H1 (cell line): ENCODE data around the gene KRT83. TPM values are rescaled to one million over a fixed set of nuclear protein-coding genes. Genes with fewer than 3 reads are reported as not detected.

Experiments used
- CTCF ChIA-PET: fragments of 300-600 bp; sonication (Branson Sonifier 250); formaldehyde crosslinking; loops from one replicate; lab custom pipeline; 2021; ENCODE audit not compliant: partially characterized antibody; lab: Charles Lee
- POLR2A ChIA-PET: fragments of 300-600 bp; sonication (Branson Sonifier 250); formaldehyde crosslinking; loops from one replicate; lab custom pipeline; 2021; ENCODE audit warnings: inconsistent platforms; ENCODE audit not compliant: partially characterized antibody; lab: Charles Lee
- DNase-seq, 2 experiments: peaks; one replicate each; pipeline versions ENCODE4 v3.0.0 to v3.0.0-alpha.2; 2010 to 2022; ENCODE audit warnings: low spot score in 2 of 2, low read depth in 1 of 2, mixed read lengths in 1 of 2
- FAIRE-seq: peaks from 2 replicates; lab custom pipeline; 2011; peaks lifted over from hg19 to GRCh38; lab: Jason Lieb, UNC
- H2AFZ ChIP-seq: 2 replicates; pipeline ENCODE4 v1.8.1; 2012; ENCODE audit warnings: low read length, inconsistent platforms
- H2AK5ac ChIP-seq: 2 replicates; pipeline ENCODE4 v1.6.1; 2013; ENCODE audit warnings: low read depth, low read length
- H2BK120ac ChIP-seq: replicated peaks from 2 replicates; pipeline ENCODE3; 2013; ENCODE audit warnings: low read depth, low read length, inconsistent platforms
- H2BK12ac ChIP-seq: 2 replicates; pipeline ENCODE4 v1.6.1; 2013; ENCODE audit warnings: low read depth, low read length
- H2BK15ac ChIP-seq: 2 replicates; pipeline ENCODE4 v1.6.1; 2013; ENCODE audit warnings: low read length
- H2BK20ac ChIP-seq: 2 replicates; pipeline ENCODE4 v1.6.1; 2013; ENCODE audit warnings: low read length
- H2BK5ac ChIP-seq: 2 replicates; pipeline ENCODE4 v1.6.1; 2013; ENCODE audit warnings: low read depth, low read length
- H3K14ac ChIP-seq: 2 replicates; pipeline ENCODE4 v1.6.1; 2013; ENCODE audit warnings: inconsistent platforms; ENCODE audit not compliant: insufficient read length
- H3K18ac ChIP-seq: 2 replicates; pipeline ENCODE4 v1.6.1; 2013; ENCODE audit warnings: low read length; ENCODE audit errors: extremely low read depth
- H3K23ac ChIP-seq: 2 replicates; pipeline ENCODE4 v1.6.1; 2013; ENCODE audit warnings: inconsistent platforms; ENCODE audit not compliant: insufficient read length
- H3K23me2 ChIP-seq: 2 replicates; pipeline ENCODE4 v1.6.1; 2013; ENCODE audit warnings: low read depth, low read length
- H3K27ac ChIP-seq: 2 replicates; pipeline ENCODE4 v1.6.1; 2011; ENCODE audit warnings: low read depth, low read length, inconsistent platforms
- H3K27me3 ChIP-seq, 4 experiments: replicated peaks in 1 of 4; 1 replicate in 1 of 4; 2 replicates in 3 of 4; pipeline versions ENCODE4 v1.6.1 to v1.8.1; 2011 to 2013; ENCODE audit warnings: low read length in 3 of 4, mild to moderate bottlenecking in 3 of 4, inconsistent platforms in 2 of 4, mixed read lengths in 2 of 4, moderate library complexity in 1 of 4; ENCODE audit not compliant: control insufficient read depth in 3 of 4, insufficient read depth in 3 of 4; ENCODE audit errors: extremely low read depth in 1 of 4
- H3K36me3 ChIP-seq, 4 experiments: 2 replicates each; pipeline versions ENCODE4 v1.6.1 to v1.8.1; 2011 to 2013; ENCODE audit warnings: mild to moderate bottlenecking in 4 of 4, low read length in 3 of 4, moderate library complexity in 2 of 4, control low read depth in 1 of 4, inconsistent platforms in 1 of 4; ENCODE audit not compliant: insufficient read depth in 4 of 4, control insufficient read depth in 2 of 4
- H3K4ac ChIP-seq: replicated peaks from 2 replicates; pipeline ENCODE3; 2013; ENCODE audit warnings: low read length, low read depth, mixed read lengths, inconsistent platforms; ENCODE audit not compliant: insufficient read length
- H3K4me1 ChIP-seq, 4 experiments: replicated peaks in 1 of 4; 1 replicate in 1 of 4; 2 replicates in 3 of 4; pipeline versions ENCODE4 v1.6.1 to v1.8.1; 2011 to 2013; ENCODE audit warnings: low read length in 3 of 4, inconsistent platforms in 2 of 4, mixed read lengths in 1 of 4; ENCODE audit not compliant: insufficient read depth in 4 of 4, control insufficient read depth in 3 of 4
- H3K4me2 ChIP-seq, 2 experiments: 2 replicates each; pipeline versions ENCODE4 v1.6.1 to v1.8.1; 2011 to 2013; ENCODE audit warnings: low read depth in 2 of 2, low read length in 2 of 2, control low read depth in 1 of 2, inconsistent platforms in 1 of 2, mild to moderate bottlenecking in 1 of 2; ENCODE audit not compliant: insufficient read depth in 1 of 2
- H3K4me3 ChIP-seq, 4 experiments: fragments of 200-600, 300-600 bp in 1 of 4; sonication (generic), shearing (Covaris generic), sonication (Bioruptor Twin) in 1 of 4; 2 replicates each; pipeline versions ENCODE4 v1.5.1 to v1.8.1; 2011 to 2016; ENCODE audit warnings: low read length in 4 of 4, low read depth in 3 of 4, control low read depth in 2 of 4, inconsistent platforms in 2 of 4, mild to moderate bottlenecking in 2 of 4, mixed read lengths in 1 of 4, moderate library complexity in 1 of 4; ENCODE audit not compliant: insufficient read depth in 2 of 4; ENCODE audit errors: extremely low read depth in 1 of 4
- H3K56ac ChIP-seq: replicated peaks from 2 replicates; pipeline ENCODE3; 2013; ENCODE audit warnings: low read depth, mild to moderate bottlenecking, mixed read lengths, low read length, inconsistent platforms; ENCODE audit not compliant: insufficient read length
- H3K79me1 ChIP-seq: 2 replicates; pipeline ENCODE4 v1.6.1; 2013; ENCODE audit warnings: low read depth, low read length, control low read depth
- H3K79me2 ChIP-seq, 2 experiments: 2 replicates each; pipeline versions ENCODE4 v1.6.1 to v1.8.1; 2012 to 2013; ENCODE audit warnings: low read length in 2 of 2, mild to moderate bottlenecking in 2 of 2, inconsistent platforms in 1 of 2; ENCODE audit not compliant: insufficient read depth in 2 of 2, control insufficient read depth in 1 of 2
- H3K9ac ChIP-seq, 4 experiments: replicated peaks in 1 of 4; 1 replicate in 1 of 4; 2 replicates in 3 of 4; pipeline versions ENCODE4 v1.6.1 to v1.8.1; 2011 to 2013; ENCODE audit warnings: low read depth in 3 of 4, low read length in 3 of 4, control low read depth in 2 of 4, mild to moderate bottlenecking in 2 of 4, moderate library complexity in 2 of 4, inconsistent platforms in 1 of 4; ENCODE audit errors: extremely low read depth in 1 of 4
- H3K9me3 ChIP-seq, 2 experiments: 2 replicates each; pipeline versions ENCODE4 v1.6.1 to v1.8.1; 2012 to 2013; ENCODE audit warnings: mild to moderate bottlenecking in 2 of 2, moderate library complexity in 2 of 2, control low read depth in 1 of 2, inconsistent platforms in 1 of 2, low read depth in 1 of 2, low read length in 1 of 2, mixed read lengths in 1 of 2; ENCODE audit not compliant: insufficient read depth in 2 of 2
- H4K20me1 ChIP-seq, 2 experiments: replicated peaks in 1 of 2; 2 replicates each; pipeline versions ENCODE3 to v1.8.1; 2011 to 2013; ENCODE audit warnings: inconsistent platforms in 2 of 2, low read length in 2 of 2, mild to moderate bottlenecking in 1 of 2; ENCODE audit not compliant: insufficient read depth in 2 of 2, control insufficient read depth in 1 of 2
- H4K5ac ChIP-seq: 2 replicates; pipeline ENCODE4 v1.6.1; 2013; ENCODE audit warnings: low read length, low read depth, mixed read lengths, inconsistent platforms; ENCODE audit not compliant: insufficient read length
- H4K8ac ChIP-seq: 2 replicates; pipeline ENCODE4 v1.8.0; 2013; ENCODE audit warnings: mild to moderate bottlenecking, moderate library complexity, low read length, inconsistent platforms; ENCODE audit not compliant: insufficient read depth; ENCODE audit errors: extremely low read depth
- H4K91ac ChIP-seq: replicated peaks from 2 replicates; pipeline ENCODE3; 2013; ENCODE audit warnings: low read length, mixed read lengths, inconsistent platforms; ENCODE audit not compliant: insufficient read length
- EGR1 ChIP-seq: IDR thresholded peaks from 2 replicates; pipeline ENCODE4 v1.6.1; 2011; ENCODE audit warnings: low read depth, low read length, borderline replicate concordance
- HDAC2 ChIP-seq, 2 experiments: fragments of 300-600 bp in 1 of 2; sonication (generic) in 1 of 2; IDR thresholded peaks; 2 replicates each; pipeline ENCODE4 v1.6.1; 2011 to 2012; ENCODE audit warnings: low read depth in 2 of 2, low read length in 2 of 2, mild to moderate bottlenecking in 2 of 2, moderate library complexity in 2 of 2, borderline replicate concordance in 1 of 2, inconsistent platforms in 1 of 2
- KDM1A ChIP-seq: fragments of 200-600, 300-600 bp; sonication (generic); IDR thresholded peaks from 2 replicates; pipeline ENCODE4 v1.7.1; 2016; ENCODE audit warnings: mild to moderate bottlenecking, low read length, borderline replicate concordance
- KDM4A ChIP-seq: IDR thresholded peaks from one replicate; pipeline ENCODE4 v1.7.1; 2012; ENCODE audit warnings: low read depth, mild to moderate bottlenecking, moderate library complexity, low read length, inconsistent platforms; ENCODE audit not compliant: severe bottlenecking
- SP4 ChIP-seq: IDR thresholded peaks from 2 replicates; pipeline ENCODE4 v1.6.1; 2012; ENCODE audit warnings: low read length, inconsistent platforms
- WGBS, 2 experiments: shearing (Covaris generic) in 1 of 2; methylation state at CpG; one replicate each; pipeline versions ENCODE4 v1.1.6 to v1.1.7; 2013 to 2015; ENCODE audit warnings: low lambda C conversion rate in 2 of 2, mixed read lengths in 2 of 2, inconsistent platforms in 1 of 2, low coverage in 1 of 2, missing lambda C conversion rate in 1 of 2; ENCODE audit not compliant: insufficient replicate concordance in 2 of 2, insufficient coverage in 1 of 2, insufficient read length in 1 of 2; ENCODE audit errors: extremely low coverage in 1 of 2, missing lambda C conversion rate in 1 of 2; 5-methylcytosine and 5-hydroxymethylcytosine counted together
- polyA plus RNA-seq, 7 experiments: library from polyadenylated mRNA; depleted of rRNA in 3 of 7; stranded (reverse) in 5 of 7; unstranded in 2 of 7; fragments of >200 nt in 5 of 7; fragments of 200-250 nt in 2 of 7; gene quantifications; 1 replicate in 5 of 7; 2 replicates in 1 of 7; 4 replicates in 1 of 7; pipeline versions ENCODE4 v1.2.1 to v1.2.3, GENCODE V29; 2011 to 2013; ENCODE audit warnings: missing spikeins in 2 of 7, mixed read lengths in 2 of 7
- total RNA-seq: library from RNA; stranded (reverse); fragmentation: NEBNext Ultra II Directional; extraction: Animal tissue kit (Norgen Biotek cat#: 25700); gene quantifications from 2 replicates; pipeline ENCODE4 v1.2.1, GENCODE V29; 2021
- TF ChIP-seq, protein P1 (sequence below): IDR thresholded peaks from 2 replicates; pipeline ENCODE4 v1.6.1; 2012; ENCODE audit warnings: inconsistent platforms

KRT83 gene
- total and polyA plus RNA-seq, 2 of the 8 experiments (the other 6 are each of a cell fraction or from before 2014, with no cell fraction given): not detected

DNA sequence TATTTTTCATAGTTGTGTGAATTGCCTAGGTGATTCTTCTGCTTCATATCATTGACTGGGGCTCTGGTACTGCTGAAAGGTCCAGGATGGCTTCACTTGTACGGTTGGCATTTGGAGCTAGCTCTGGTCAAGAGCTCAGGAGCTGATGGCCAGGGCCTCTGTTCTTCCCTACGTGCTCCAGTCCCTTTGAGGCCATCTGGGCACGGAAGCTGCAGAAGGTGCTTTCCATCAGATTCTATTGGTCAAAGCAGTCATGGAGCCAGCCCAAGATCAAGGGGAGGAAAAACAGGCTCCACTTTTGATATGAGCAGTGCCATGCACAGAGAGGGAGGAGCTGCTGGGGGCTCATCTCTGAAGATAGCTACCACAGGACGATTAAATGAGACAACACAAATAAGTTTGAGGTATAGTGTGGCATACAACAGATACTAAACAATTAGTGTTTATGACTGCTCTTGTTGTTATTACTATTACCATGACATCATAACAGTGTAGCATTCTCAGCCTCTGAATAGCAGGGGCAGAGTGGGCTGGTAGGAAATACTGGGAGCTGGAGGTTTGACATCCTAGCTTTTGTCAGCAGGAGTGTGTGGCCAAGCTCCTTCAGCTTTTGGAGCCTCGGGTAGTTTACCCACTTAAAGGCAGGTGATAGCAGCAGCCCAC is 10.4 kb downstream of the KRT83 start:
- CTCF ChIA-PET: interaction anchor here (0.9 to 13.1 kb wide), 23 partner anchors 13 to 569 kb away, joined by 3 to 353 read pairs (median 7); partner anchors contain the start of genes KRT7, KRT83 and KRT86
- Histone ChIP-seq H4K5ac (no peak overlapping the region), H2AK5ac (no peak overlapping the region), H3K56ac (no peak overlapping the region), H3K79me1 (no peaks in the 10 kb centered on the region), H2BK12ac (no peak overlapping the region), H3K4me2 (no peak overlapping the region), H3K79me2 (no peaks in the 10 kb centered on the region), H3K4me1 (peaks cover 0 to 2% (median 0%) of the 10 kb centered on the region in 4 experiments; a peak in 1 of 7 replicates), H2BK15ac (0 out of 2 replicates have a peak overlapping the region, but pooled peaks have one; percentile 12), H3K23ac (no peak overlapping the region), H3K9ac (no peak overlapping the region), H3K23me2 (peaks cover 10% of the 10 kb centered on the region; the same call in 1 of the 2 replicates), H3K14ac (no peak overlapping the region), H3K18ac (no peak overlapping the region), H4K20me1 (no peaks in the 10 kb centered on the region), H4K8ac (no peak overlapping the region), H3K4me3 (no peak overlapping the region), H3K4ac (no peak overlapping the region), H4K91ac (no peak overlapping the region), H2BK20ac (no peak overlapping the region), H3K27me3 (peaks cover 21 to 47% (median 36%) of the 10 kb centered on the region in 4 experiments), H2AFZ (no peak overlapping the region), H3K9me3 (no peaks in the 10 kb centered on the region; a peak in 1 of 4 replicates), H3K36me3 (no peaks in the 10 kb centered on the region), H2BK120ac (no peak overlapping the region), H3K27ac (no peak overlapping the region), H2BK5ac (no peak overlapping the region)
- POLR2A ChIA-PET: interaction anchor here (0.8 kb wide), 1 partner anchor 90 kb away, joined by 3 read pairs; no protein-coding TSS in a partner anchor
- no peak for DNase-seq
- WGBS, 2 experiments: 88% methylated on average over 5 of the region's 5 CpGs; no CpG with 5 or more reads in 1 of the 2 experiments
- TF ChIP-seq, protein P1, sequence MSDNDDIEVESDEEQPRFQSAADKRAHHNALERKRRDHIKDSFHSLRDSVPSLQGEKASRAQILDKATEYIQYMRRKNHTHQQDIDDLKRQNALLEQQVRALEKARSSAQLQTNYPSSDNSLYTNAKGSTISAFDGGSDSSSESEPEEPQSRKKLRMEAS: no peak
- no peak for TF ChIP-seq KDM4A
- TF ChIP-seq EGR1: no peak
- no peak for TF ChIP-seq KDM1A
- TF ChIP-seq HDAC2 (IDR thresholded peaks at IDR 0.05; ENCODE audit: borderline replicate concordance in 1 of 2, low read depth in 2 of 2, low read length in 2 of 2): no peak
- TF ChIP-seq SP4: no peak
- no peak for FAIRE-seq
